ENCODE data around the gene TRIML2. TPM values are rescaled to one million over a fixed set of nuclear protein-coding genes. Genes with fewer than 3 reads are reported as not detected.

Gene TRIML2
- polyA plus RNA-seq, 1 of the 3 experiments (the other 2 are of a cell fraction): not detected

DNA sequence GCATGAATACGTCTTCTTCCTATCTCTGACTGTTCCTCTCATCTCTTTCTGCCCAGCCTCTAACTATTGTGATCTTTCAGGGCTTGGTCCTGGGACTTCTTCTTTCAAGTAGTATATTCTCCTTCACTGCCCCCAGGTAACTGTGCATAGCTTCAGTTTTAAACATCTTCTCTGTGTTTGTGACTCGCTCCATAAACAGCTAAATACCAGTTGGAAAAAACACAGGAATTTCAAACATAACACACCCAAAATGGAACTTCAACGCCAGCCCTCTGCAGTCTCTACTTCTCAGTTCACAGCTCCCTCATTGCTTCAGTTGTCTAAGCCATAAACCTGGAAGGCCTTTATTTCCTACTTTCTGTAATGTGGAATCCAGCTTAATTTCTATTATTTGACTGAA is 16.6 kb downstream of the TRIML2 start:
- CTCF ChIA-PET: no interaction called here
- WGBS (ENCODE audit: low lambda C conversion rate): 29% methylated on average over 3 of the region's 3 CpGs
- Histone ChIP-seq H3K9ac (no peak overlapping the region), H3K9me3 (no peaks in the 10 kb centered on the region), H3K79me2 (ENCODE audit: insufficient read depth) (no peaks in the 10 kb centered on the region), H3F3A (replicated peaks; ENCODE audit: insufficient read depth) (no peaks in the 10 kb centered on the region), H3K9me2 (no peaks in the 10 kb centered on the region), H3K4me2 (no peak overlapping the region), H2AFZ (ENCODE audit: low read depth) (no peak overlapping the region), H3K4me3 (ENCODE audit: low read depth in 2 of 2, low read length in 1 of 2) (no peak overlapping the region), H3K27me3 (ENCODE audit: insufficient read depth) (no peaks in the 10 kb centered on the region), H3K4me1 (ENCODE audit: control insufficient read depth in 1 of 2, insufficient read depth in 2 of 2, low read depth in 1 of 2, low read length in 1 of 2) (no peaks in the 10 kb centered on the region), H4K20me1 (ENCODE audit: insufficient read depth) (no peaks in the 10 kb centered on the region), H3K36me3 (replicated peaks in 1 of 2; ENCODE audit: control insufficient read depth in 1 of 2, insufficient read depth in 2 of 2, low read length in 1 of 2) (no peaks in the 10 kb centered on the region), H3K27ac (ENCODE audit: low read depth in 2 of 2, low read length in 1 of 2) (no peak overlapping the region)
- DNase-seq: no peak
- TF ChIP-seq POLR2AphosphoS5 (IDR thresholded peaks at IDR 0.05; ENCODE audit: low read depth, low read length) (no peak), YY1 (IDR thresholded peaks at IDR 0.05; ENCODE audit: low read depth) (no peak), TEAD4 (IDR thresholded peaks at IDR 0.05; ENCODE audit: borderline replicate concordance, insufficient read depth) (no peak), ELF1 (IDR thresholded peaks at IDR 0.05) (no peak), GABPA (IDR thresholded peaks at IDR 0.05; ENCODE audit: low read depth) (no peak), FOSL2 (IDR thresholded peaks at IDR 0.05; ENCODE audit: borderline replicate concordance, low read depth) (no peak), FOXM1 (IDR thresholded peaks at IDR 0.05; ENCODE audit: low read depth) (no peak), SIN3A (IDR thresholded peaks at IDR 0.05; ENCODE audit: borderline replicate concordance, low read depth, low read length) (no peak)
- TF ChIP-seq, protein P1, sequence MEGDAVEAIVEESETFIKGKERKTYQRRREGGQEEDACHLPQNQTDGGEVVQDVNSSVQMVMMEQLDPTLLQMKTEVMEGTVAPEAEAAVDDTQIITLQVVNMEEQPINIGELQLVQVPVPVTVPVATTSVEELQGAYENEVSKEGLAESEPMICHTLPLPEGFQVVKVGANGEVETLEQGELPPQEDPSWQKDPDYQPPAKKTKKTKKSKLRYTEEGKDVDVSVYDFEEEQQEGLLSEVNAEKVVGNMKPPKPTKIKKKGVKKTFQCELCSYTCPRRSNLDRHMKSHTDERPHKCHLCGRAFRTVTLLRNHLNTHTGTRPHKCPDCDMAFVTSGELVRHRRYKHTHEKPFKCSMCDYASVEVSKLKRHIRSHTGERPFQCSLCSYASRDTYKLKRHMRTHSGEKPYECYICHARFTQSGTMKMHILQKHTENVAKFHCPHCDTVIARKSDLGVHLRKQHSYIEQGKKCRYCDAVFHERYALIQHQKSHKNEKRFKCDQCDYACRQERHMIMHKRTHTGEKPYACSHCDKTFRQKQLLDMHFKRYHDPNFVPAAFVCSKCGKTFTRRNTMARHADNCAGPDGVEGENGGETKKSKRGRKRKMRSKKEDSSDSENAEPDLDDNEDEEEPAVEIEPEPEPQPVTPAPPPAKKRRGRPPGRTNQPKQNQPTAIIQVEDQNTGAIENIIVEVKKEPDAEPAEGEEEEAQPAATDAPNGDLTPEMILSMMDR (IDR thresholded peaks at IDR 0.05): no peak
- POLR2A ChIA-PET: no interaction called here

GRCh38 chr4:188086858-188087257 is 22.5 kb downstream of the TRIML2 start:
- H3K9me2 ChIP-seq: no peaks in the 10 kb centered on the region
- TF ChIP-seq, protein P2, sequence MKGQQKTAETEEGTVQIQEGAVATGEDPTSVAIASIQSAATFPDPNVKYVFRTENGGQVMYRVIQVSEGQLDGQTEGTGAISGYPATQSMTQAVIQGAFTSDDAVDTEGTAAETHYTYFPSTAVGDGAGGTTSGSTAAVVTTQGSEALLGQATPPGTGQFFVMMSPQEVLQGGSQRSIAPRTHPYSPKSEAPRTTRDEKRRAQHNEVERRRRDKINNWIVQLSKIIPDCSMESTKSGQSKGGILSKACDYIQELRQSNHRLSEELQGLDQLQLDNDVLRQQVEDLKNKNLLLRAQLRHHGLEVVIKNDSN (IDR thresholded peaks at IDR 0.05; ENCODE audit: borderline replicate concordance, low read depth): no peak
- TF ChIP-seq FOXJ3 (CRISPR knock-in tag; IDR thresholded peaks at IDR 0.05) (no peak), FOXM1 (IDR thresholded peaks at IDR 0.05; ENCODE audit: low read depth) (no peak), FOSL2 (IDR thresholded peaks at IDR 0.05; ENCODE audit: borderline replicate concordance, low read depth) (no peak), GATA2 (CRISPR knock-in tag; IDR thresholded peaks at IDR 0.05) (no peak), SIN3A (IDR thresholded peaks at IDR 0.05; ENCODE audit: borderline replicate concordance, low read depth, low read length) (no peak), NRF1 (IDR thresholded peaks at IDR 0.05; ENCODE audit: low read depth, low read length) (no peak), NFIC (IDR thresholded peaks at IDR 0.05; ENCODE audit: borderline replicate concordance) (no peak), ZBTB33 (IDR thresholded peaks at IDR 0.05; ENCODE audit: borderline replicate concordance, low read depth) (no peak), POLR2AphosphoS5 (IDR thresholded peaks at IDR 0.05; ENCODE audit: low read depth, low read length) (no peak)
- TF ChIP-seq, protein P3, sequence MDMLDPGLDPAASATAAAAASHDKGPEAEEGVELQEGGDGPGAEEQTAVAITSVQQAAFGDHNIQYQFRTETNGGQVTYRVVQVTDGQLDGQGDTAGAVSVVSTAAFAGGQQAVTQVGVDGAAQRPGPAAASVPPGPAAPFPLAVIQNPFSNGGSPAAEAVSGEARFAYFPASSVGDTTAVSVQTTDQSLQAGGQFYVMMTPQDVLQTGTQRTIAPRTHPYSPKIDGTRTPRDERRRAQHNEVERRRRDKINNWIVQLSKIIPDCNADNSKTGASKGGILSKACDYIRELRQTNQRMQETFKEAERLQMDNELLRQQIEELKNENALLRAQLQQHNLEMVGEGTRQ (IDR thresholded peaks at IDR 0.05; ENCODE audit: borderline replicate concordance, low read depth, low read length): no peak
- TF ChIP-seq, protein P4, sequence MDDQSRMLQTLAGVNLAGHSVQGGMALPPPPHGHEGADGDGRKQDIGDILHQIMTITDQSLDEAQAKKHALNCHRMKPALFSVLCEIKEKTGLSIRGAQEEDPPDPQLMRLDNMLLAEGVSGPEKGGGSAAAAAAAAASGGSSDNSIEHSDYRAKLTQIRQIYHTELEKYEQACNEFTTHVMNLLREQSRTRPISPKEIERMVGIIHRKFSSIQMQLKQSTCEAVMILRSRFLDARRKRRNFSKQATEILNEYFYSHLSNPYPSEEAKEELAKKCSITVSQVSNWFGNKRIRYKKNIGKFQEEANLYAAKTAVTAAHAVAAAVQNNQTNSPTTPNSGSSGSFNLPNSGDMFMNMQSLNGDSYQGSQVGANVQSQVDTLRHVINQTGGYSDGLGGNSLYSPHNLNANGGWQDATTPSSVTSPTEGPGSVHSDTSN (IDR thresholded peaks at IDR 0.05): no peak
- TF ChIP-seq, protein P5, sequence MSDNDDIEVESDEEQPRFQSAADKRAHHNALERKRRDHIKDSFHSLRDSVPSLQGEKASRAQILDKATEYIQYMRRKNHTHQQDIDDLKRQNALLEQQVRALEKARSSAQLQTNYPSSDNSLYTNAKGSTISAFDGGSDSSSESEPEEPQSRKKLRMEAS (IDR thresholded peaks at IDR 0.05; ENCODE audit: low read depth): no peak
- no peaks in the 10 kb centered on the region for H3K4me1 ChIP-seq (ENCODE audit: control insufficient read depth in 1 of 2, insufficient read depth in 2 of 2, low read depth in 1 of 2, low read length in 1 of 2)
- no peaks in the 10 kb centered on the region for H3F3A ChIP-seq (replicated peaks; ENCODE audit: insufficient read depth)
- no peak overlapping the region for H3K4me2 ChIP-seq
- 18% methylated on average over 5 of the region's 6 CpGs for WGBS (ENCODE audit: low lambda C conversion rate)
- ChIA-PET CTCF (no interaction called here), POLR2A (no interaction called here)
- no peaks in the 10 kb centered on the region for H3K27me3 ChIP-seq (ENCODE audit: insufficient read depth)
- DNase-seq: no peak
- no peaks in the 10 kb centered on the region for H3K36me3 ChIP-seq (replicated peaks in 1 of 2; ENCODE audit: control insufficient read depth in 1 of 2, insufficient read depth in 2 of 2, low read length in 1 of 2)
- no peaks in the 10 kb centered on the region for H3K9me3 ChIP-seq
- H3K79me2 ChIP-seq (ENCODE audit: insufficient read depth): no peaks in the 10 kb centered on the region
- H3K4me3 ChIP-seq (ENCODE audit: low read depth in 2 of 2, low read length in 1 of 2): no peak overlapping the region
- H4K20me1 ChIP-seq (ENCODE audit: insufficient read depth): no peaks in the 10 kb centered on the region
- no peak overlapping the region for H3K27ac ChIP-seq (ENCODE audit: low read depth in 2 of 2, low read length in 1 of 2)
- H3K9ac ChIP-seq: no peak overlapping the region
- no peak overlapping the region for H2AFZ ChIP-seq (ENCODE audit: low read depth)
